ENCODE data around the gene HPN. TPM values are rescaled to one million over a fixed set of nuclear protein-coding genes. Genes with fewer than 3 reads are reported as not detected.
A peak's percentile ranks its signal among the peaks of the same experiment; 100 is the strongest.

Gene HPN
- total RNA-seq, 2 experiments from 2014 or later: 0.31 TPM; not detected in 1

DNA sequence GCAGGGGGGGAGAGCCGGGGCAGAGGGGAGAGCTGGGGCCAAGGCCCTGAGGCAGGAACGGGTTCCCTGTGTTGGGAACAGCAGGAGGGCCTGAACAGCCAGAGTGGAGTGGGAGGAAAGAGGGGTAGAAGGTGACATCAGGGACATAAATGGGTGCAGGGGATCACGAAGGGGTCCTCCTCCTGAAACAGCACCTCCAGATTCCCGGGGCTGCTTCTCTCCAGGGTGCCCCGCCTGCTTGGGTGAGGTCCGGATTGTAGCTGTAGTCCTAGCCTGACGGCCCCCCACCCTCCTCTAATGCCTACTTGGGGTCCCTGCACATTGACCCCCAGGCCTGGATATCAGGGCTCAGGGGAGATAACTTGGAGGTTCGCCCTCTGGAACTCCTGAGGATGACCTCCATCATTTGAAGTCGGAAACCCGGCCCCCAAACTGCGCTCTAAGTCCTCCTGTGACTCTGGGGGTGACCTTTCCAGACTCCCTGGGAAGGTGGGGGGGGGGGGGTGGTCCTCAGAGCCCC is 11.7 kb upstream of the HPN start:
- H3K27ac Mint-ChIP-seq: no peak overlapping the region
- peak overlapping the region; percentile 50 for H3K4me3 Mint-ChIP-seq
- H3K27me3 Mint-ChIP-seq: peaks cover 14% of the 10 kb centered on the region
- peaks cover 10% of the 10 kb centered on the region for H3K36me3 Mint-ChIP-seq
- H3K9me3 Mint-ChIP-seq: no peaks in the 10 kb centered on the region
- H3K4me1 Mint-ChIP-seq: peaks cover 11% of the 10 kb centered on the region
- no peak for DNase-seq

DNA sequence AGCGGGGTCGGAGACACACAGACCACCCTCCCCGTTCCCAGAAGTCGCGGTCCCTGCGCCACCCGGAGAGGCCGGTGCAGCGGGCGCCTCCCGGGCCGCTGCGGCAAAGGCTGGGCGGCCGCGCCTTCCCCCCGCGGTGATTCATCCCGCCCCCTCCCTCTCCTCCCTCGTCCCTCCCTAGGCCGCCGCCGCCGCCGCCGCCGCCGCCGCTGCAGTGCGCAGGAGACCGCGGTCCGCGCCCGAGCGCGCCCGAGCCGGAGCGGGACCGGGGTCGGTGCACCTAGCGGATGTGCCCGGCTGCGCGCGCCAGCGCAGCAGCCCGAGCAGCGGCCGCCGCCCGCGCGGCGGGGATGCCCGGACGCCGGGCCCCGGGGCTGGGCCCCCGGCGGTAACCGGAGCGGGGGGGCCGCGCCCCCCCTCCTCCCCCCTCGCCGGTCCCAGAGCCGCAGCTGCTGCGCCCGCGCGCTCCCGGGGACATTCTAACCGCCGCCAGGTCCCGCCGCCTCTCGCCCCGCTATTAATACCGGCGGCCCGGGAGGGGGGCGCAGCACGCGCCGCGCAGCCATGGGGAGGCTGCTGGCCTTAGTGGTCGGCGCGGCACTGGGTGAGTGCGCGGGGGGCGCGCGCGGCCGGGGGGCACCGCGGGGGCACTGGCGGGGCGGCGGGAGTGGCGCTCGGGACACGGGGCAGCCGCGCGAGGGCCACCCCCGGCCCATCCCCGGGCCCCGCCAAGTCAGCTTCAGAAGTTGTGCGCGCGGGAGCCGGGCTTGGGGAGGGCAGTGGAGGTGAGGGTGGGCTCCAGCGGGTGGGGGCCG is 11.1 kb upstream of the HPN start, which contains the start of gene SCN1B:
TSS of gene SCN1B (plus strand) at position 214 of the 815 bp plus-strand sequence. CDS start at position 565, 351 bp downstream.
- H3K4me3 Mint-ChIP-seq: peak within 1 kb of the TSS; percentile 50
- no peaks in the 10 kb centered on the region for H3K9me3 Mint-ChIP-seq
- H3K4me1 Mint-ChIP-seq: peaks cover 11% of the 10 kb centered on the region
- peaks cover 10% of the 10 kb centered on the region for H3K36me3 Mint-ChIP-seq
- peak; percentile 84 for DNase-seq
- H3K27me3 Mint-ChIP-seq: peaks cover 14% of the 10 kb centered on the region
- peak within 1 kb of the TSS; percentile 5 for H3K27ac Mint-ChIP-seq

DNA sequence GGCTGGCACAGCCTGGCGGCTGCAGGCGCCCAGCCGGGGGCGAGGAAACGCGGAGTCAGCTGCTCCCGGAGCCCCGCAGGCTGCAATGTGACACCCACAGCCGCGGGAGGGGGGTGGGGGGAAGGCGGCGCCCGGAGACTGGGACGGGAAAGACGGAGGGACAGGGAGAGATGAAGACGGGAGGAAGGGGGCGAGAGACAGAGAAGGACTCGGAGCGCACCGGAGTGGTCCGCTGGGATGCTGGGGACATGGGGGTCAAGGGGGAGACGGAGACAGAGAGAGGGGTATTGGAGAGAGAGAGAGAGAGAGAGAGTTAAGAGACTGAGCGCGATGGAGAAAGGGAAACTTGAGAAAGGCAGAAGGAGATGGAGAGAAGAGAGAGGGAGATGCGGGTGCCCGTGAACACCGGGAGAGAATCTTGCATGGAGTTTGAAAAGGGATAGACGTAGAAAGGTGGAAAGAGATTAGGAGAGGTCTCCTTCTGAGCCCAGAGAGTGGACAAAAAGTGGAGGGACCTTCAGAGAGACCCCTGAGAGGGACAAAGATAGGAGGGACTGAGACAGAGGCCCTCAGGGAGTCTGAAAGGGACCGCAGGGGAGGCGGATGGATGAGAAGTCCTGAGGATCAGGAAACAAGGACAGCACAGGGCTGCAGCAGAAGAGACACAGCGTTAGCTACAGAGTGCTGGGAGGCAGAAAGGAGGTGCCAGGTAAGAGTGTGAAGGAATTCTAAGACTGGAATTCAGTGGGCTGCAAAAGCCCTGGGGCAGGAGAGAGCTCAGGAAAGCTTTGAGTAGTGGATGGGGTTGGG is 10.2 kb upstream of the HPN start:
- peaks cover 14% of the 10 kb centered on the region for H3K27me3 Mint-ChIP-seq
- DNase-seq: no peak
- H3K4me1 Mint-ChIP-seq: peaks cover 11% of the 10 kb centered on the region
- peak overlapping the region; percentile 50 for H3K4me3 Mint-ChIP-seq
- no peaks in the 10 kb centered on the region for H3K9me3 Mint-ChIP-seq
- H3K27ac Mint-ChIP-seq: peak overlapping the region; percentile 5
- H3K36me3 Mint-ChIP-seq: peaks cover 10% of the 10 kb centered on the region

DNA sequence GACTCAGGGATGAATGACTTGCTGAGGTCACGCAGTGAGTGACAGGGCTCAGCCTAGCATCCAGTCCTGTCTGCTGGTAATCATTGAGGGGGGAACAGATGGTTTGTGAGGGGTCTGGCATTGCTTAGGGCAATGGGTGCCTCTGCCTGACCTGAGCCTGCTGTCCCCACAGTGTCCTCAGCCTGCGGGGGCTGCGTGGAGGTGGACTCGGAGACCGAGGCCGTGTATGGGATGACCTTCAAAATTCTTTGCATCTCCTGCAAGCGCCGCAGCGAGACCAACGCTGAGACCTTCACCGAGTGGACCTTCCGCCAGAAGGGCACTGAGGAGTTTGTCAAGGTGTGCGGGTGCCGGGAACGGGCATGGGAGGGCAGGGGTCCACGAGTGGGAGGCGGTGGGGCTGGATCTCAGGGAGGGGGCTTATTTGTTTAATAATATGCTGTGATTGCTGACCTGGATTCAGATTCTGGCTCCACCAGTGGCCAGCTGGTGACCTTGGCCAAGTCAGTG is 9.1 kb upstream of the HPN start:
- no peak overlapping the region for H3K4me3 Mint-ChIP-seq
- H3K27me3 Mint-ChIP-seq: peaks cover 14% of the 10 kb centered on the region
- no peak for DNase-seq
- no peaks in the 10 kb centered on the region for H3K9me3 Mint-ChIP-seq
- H3K36me3 Mint-ChIP-seq: peaks cover 7% of the 10 kb centered on the region
- H3K4me1 Mint-ChIP-seq: peaks cover 11% of the 10 kb centered on the region
- H3K27ac Mint-ChIP-seq: no peak overlapping the region

DNA sequence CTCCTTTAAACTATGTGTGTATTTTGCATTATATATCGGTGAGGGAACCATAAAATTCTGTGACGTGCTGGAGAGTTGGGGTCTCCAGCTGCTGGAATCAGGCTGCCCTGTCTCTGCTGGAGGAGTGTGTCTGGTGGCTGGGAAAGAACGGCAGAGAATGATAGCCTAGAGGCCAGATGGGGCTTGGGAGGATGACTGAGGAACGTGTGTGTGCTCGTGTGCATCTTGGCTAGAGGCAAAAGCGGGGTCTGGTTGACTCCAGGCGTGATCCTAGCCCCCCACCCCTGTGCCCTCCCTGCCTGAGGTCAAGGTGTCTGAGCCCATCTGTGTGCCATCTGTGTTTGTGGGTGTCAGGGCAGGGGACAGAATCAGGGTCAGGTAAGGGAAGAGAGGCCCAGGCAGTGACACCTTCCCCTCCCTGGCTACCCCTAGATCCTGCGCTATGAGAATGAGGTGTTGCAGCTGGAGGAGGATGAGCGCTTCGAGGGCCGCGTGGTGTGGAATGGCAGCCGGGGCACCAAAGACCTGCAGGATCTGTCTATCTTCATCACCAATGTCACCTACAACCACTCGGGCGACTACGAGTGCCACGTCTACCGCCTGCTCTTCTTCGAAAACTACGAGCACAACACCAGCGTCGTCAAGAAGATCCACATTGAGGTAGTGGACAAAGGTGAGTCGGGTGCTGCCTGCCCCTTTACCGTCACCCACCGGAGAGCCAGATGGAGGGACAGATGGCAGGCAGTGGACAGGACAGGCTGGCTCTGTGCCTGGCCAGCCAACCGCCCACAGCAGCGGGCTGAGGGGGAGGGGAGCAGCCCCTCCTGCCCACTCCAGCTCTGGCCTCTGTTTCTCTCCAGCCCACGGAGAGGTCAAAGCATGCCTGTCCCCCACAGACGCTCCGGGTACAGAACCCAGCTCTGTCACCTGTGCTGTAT is 8.2 kb upstream of the HPN start:
- Mint-ChIP-seq H3K27ac (no peak overlapping the region), H3K4me1 (peaks cover 9% of the 10 kb centered on the region), H3K4me3 (no peak overlapping the region), H3K36me3 (peaks cover 2% of the 10 kb centered on the region), H3K9me3 (no peaks in the 10 kb centered on the region), H3K27me3 (peaks cover 14% of the 10 kb centered on the region)
- no peak for DNase-seq

DNA sequence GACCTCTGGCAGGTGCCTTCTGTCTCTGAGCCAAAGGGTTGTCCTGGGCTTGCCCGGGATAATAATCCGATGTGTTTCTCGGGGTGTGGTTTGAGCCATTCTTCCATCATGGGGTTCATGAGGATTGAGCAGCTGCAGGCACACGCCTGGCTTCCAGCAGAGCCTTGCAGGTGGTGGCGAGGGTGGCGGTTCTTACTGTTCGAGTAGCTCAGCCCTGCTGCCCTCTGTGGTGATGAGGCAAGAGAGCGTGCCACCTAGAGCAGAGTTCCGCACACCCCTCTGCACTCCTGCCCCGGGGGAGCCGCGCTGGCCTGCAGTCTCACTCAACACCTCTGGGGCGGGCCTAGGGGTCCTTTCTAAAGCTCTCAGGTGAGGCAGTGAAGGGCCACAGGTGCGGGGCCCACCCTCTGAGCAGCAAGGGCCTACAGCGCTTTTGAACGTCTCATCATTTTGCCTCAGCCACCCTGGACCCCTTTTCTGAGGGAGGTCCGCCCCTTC is 7.5 kb upstream of the HPN start:
- no peak overlapping the region for H3K27ac Mint-ChIP-seq
- DNase-seq: no peak
- no peaks in the 10 kb centered on the region for H3K36me3 Mint-ChIP-seq
- H3K4me1 Mint-ChIP-seq: peaks cover 9% of the 10 kb centered on the region
- no peak overlapping the region for H3K4me3 Mint-ChIP-seq
- no peaks in the 10 kb centered on the region for H3K9me3 Mint-ChIP-seq
- H3K27me3 Mint-ChIP-seq: peaks cover 14% of the 10 kb centered on the region

DNA sequence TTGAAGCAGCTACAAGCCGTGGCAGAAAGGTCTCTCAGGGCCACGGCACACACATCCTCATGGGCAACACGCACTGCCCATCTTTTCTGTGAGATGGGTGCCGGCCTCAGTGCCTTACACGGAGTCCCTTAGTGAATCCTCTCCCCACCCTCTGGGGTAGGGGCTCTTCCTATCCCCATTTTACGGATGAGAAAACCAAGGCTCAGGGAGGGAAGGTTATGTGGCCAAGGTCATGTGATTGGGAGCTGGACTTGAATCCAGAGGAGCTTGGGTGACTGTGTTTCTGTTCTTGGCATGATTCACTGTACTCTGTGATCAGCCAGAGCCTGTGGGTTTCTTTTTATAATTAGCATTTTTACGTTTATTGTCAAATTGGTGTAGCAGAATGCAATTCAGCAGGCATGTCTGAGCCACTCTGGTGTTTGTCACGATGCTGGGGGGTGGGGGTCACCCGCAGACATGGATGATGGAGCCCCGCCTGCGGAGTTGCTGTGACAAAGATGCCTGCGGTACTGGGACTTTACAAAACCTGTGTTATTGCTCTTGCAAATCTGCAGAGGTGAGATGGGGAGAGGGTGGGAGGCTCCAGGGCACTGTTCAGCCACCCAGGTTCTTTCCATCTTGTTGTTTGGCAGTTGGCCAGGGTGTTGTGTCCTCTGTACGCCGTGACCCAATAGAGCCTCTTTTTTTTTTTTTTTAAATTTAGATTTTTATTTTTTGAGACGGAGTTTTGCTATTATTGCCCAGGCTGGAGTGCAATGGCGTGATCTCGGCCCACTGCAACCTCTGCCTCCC is 6.7 kb upstream of the HPN start:
- Mint-ChIP-seq H3K27me3 (peaks cover 14% of the 10 kb centered on the region), H3K36me3 (no peaks in the 10 kb centered on the region), H3K27ac (no peak overlapping the region), H3K4me1 (peaks cover 5% of the 10 kb centered on the region), H3K4me3 (no peak overlapping the region), H3K9me3 (no peaks in the 10 kb centered on the region)
- no peak for DNase-seq

DNA sequence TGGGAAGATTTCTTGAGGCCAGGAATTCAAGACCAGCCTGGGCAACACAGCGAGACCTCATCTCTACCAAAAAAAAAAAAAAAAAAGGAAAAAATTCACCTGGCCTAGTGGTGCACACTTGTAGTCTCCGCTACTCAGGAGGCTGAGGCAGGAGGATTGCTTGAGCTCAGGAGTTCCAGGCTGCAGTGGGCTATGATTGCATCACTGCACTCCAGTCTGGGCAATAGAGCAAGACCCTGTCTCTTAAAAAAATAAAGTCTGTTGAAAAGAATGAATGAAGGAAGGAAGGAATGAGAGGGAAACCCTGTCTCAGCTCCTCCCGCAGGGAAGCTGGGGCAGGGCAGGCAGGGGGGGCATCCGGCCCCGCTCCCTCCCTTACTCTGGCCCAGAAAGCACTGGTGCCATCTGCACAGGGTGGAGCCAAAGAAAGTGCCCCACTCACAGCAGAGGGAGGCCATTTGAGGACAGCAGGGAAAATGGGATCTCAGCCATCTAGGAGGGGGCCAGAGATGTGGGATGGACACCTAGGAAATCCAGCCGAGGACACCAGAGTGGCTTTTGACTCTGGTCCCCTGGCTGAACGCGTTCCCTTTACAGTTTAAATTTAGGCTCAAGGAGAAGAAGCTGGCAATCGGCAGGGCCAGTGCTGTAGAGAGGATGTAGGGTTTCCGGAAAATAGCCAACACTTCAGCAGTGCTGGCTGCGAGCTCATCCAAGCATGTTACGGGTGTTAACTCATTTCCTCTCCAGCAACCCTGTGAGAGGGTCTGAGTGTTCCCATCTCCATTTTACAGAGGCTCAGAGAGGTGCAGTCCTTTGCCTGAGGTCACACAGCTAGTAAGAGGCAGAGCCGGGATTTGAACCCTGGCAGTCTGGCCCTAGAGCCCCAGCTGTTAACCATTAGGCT is 3.6 kb upstream of the HPN start:
- no peaks in the 10 kb centered on the region for H3K36me3 Mint-ChIP-seq
- no peak overlapping the region for H3K27ac Mint-ChIP-seq
- no peaks in the 10 kb centered on the region for H3K9me3 Mint-ChIP-seq
- H3K4me3 Mint-ChIP-seq: no peak overlapping the region
- H3K27me3 Mint-ChIP-seq: no peaks in the 10 kb centered on the region
- DNase-seq: no peak
- peaks cover 14% of the 10 kb centered on the region for H3K4me1 Mint-ChIP-seq

DNA sequence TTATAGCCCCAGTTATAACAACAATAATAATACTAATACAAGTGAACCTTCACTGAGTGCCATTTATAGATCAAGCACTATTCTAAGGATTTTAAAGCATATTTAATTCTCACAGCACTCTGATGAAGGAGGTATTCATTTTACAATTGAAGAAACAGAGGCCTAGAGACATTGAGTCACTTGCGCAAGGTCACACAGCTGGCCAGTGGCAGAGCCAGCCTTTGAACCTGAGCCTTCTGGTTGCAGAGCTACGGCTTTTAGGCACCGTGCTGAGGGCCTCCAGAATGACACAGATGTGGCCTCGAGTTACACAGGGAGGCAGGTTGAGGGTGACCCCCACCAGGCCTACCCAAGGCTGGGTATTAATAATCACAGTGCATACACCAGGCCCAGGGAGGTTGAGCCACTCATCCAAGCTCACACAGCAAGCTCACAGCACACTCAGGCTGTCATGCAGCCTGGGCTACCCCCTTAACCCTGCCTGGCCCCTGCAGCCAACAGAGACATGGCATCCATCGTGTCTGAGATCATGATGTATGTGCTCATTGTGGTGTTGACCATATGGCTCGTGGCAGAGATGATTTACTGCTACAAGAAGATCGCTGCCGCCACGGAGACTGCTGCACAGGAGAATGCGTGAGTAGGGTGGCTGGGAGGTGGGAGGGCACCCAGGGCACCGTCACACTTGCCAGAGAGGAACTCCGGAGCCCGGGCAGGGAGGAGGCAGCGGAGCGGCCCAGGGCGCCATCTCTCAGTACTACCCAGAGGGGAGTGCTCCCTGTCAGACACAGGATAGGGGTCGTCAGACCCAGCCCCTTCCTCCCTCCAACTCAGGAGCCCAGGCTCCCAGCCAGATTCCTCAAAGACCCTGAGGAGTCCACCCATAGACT is 2.7 kb upstream of the HPN start:
- no peak for DNase-seq
- H3K9me3 Mint-ChIP-seq: no peaks in the 10 kb centered on the region
- H3K36me3 Mint-ChIP-seq: no peaks in the 10 kb centered on the region
- H3K27ac Mint-ChIP-seq: no peak overlapping the region
- peaks cover 14% of the 10 kb centered on the region for H3K4me1 Mint-ChIP-seq
- no peak overlapping the region for H3K4me3 Mint-ChIP-seq
- no peaks in the 10 kb centered on the region for H3K27me3 Mint-ChIP-seq

DNA sequence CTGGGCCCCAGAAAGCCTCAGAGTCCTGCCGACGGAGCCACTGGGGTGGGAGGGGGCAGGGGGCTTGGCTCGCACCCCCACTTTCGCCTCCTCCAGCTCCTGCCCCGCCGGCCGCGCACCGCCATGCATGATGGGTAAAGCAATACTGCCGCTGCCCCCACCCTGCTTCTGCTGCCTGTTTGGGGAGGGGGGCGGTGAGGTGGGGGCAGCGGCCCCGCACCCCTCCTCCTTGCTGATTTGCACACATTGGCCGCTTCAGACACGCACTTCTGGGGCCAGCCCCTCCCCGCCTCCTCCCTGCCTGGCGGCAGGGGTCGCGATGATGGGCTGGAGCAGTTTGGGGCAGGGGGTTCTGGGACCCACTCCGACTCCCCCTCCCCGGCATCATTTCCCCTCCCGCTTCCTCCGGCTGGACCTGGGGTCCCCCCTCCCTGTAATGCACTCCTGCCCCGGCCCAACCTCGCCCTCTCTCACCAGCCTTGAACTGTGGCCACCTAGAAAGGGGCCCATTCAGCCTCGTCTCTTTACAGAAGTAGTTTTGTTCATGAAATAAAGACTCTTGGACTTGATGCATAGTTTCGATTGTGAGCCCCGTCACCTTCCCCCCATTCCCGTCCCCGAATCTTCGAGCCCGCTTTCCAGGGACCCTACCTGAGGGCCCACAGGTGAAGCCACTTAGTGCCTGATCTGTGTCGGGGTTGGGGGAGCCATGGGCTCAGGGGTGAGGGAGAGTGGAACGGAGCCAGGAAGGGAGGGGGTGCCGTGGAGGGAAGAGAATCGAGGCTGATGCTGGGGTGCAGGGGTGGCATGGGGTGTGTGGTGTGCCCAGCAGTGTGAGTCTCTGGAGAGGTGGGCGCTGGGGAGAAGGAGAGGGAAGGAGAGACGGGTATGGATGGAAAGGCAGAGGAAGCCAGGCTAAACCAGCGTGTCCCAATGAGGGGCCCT is 1.4 kb upstream of the HPN start:
- Mint-ChIP-seq H3K27me3 (peaks cover 6% of the 10 kb centered on the region), H3K4me3 (peak overlapping the region; percentile 42), H3K27ac (peak overlapping the region; percentile 3), H3K36me3 (no peaks in the 10 kb centered on the region), H3K4me1 (peaks cover 18% of the 10 kb centered on the region), H3K9me3 (no peaks in the 10 kb centered on the region)
- no peak for DNase-seq

DNA sequence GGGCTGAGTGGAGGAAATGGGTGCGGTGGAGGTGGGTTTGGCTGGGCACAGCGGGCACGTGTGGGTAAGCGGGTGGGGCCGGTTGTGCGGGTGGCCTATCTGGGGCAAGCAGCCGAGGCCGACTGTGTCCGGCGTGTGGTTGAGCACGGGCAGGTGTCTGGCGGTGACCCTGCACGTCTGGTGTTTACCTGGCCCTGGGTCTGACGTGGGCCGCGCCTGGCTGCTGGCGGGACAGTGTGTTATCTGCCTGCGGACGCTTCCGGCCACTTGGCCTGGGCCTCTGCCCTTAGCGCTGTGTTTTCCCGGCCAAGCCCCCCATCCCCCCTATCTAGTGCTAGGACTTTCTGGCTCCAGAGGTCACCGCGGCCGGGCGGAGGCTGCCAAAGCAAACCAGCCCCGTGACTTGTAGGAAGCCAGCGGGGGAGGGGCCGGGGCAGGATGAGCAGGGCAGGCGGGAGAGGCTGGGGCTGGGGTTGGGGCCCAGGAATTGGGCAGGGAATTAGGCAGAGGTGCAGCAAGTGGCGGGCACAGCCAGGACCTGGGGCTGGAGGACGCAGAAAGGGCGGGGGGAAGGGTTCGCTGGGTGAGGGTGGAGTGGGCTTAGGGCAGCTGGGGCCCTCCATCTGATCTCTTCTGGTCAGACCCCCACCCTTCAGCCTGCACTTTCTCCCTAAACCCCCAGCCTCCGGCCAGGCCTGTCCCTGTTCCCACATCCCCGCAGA is 534 bp upstream of the HPN start:
- DNase-seq: peak; percentile 28
- H3K27ac Mint-ChIP-seq: peak overlapping the region; percentile 3
- H3K36me3 Mint-ChIP-seq: no peaks in the 10 kb centered on the region

More for the DNA sequence above, 534 bp upstream of the HPN start:
- Mint-ChIP-seq H3K4me3 (peak overlapping the region; percentile 42), H3K4me1 (peaks cover 26% of the 10 kb centered on the region), H3K27me3 (peaks cover 6% of the 10 kb centered on the region), H3K9me3 (no peaks in the 10 kb centered on the region)

Measured in activated naive CD8-positive, alpha-beta T cell treated with anti-CD3 and anti-CD28 coated beads for 36 hours (primary cell).